PFSK-1 (cell line): ENCODE results near the gene GALK1.

Source experiments
- POLR2AphosphoS5 ChIP-seq: IDR thresholded peaks from 2 replicates; pipeline ENCODE4 v1.6.1; 2012; ENCODE audit warnings: low read depth, mild to moderate bottlenecking, control low read depth, low read length, moderate library complexity
- SIN3A ChIP-seq: IDR thresholded peaks from 2 replicates; pipeline ENCODE4 v1.6.1; 2012; ENCODE audit warnings: mild to moderate bottlenecking, low read length, moderate library complexity, borderline replicate concordance; ENCODE audit not compliant: insufficient read depth

- TF ChIP-seq POLR2AphosphoS5 (no peak), SIN3A (no peak)
Observed at GRCh38 chr17:75762513-75763268, 2.3 kb downstream of the GALK1 start.
